Measurements from ENCODE around the gene UGT1A3.

- TF ChIP-seq CTCF (IDR thresholded peaks at IDR 0.05; ENCODE audit: borderline replicate concordance, extremely low read depth, low read length, poor library complexity, severe bottlenecking) (no peak), EZH2 (IDR thresholded peaks at IDR 0.05; ENCODE audit: borderline replicate concordance, low read depth, low read length, severe bottlenecking) (no peak)
Measured at GRCh38 chr2:233796254-233796653, 67.4 kb downstream of the UGT1A3 start.

Data from DND-41 (cell line).